Lower lobe of right lung (tissue), 2 donors: Measurements from ENCODE around the gene MRPL45. TPM values are rescaled to one million over a fixed set of nuclear protein-coding genes. Genes with fewer than 3 reads are reported as not detected.

Source experiments
- ATAC-seq, 2 donors: fragments of 200-7000 bp; cut with Tn5 transposase; one replicate each; pipeline ENCODE4 v1.9.1; 2020 to 2022; ENCODE audit warnings: mild to moderate bottlenecking in 2 of 2, moderate library complexity in 2 of 2
- DNase-seq: peaks from one replicate; pipeline ENCODE4 v3.0.0-alpha.2; 2020
- H3K27ac ChIP-seq: fragments of 200-600 bp; one replicate; pipeline ENCODE4 v1.8.0; 2022
- H3K27me3 ChIP-seq: fragments of 200-600 bp; one replicate; pipeline ENCODE4 v1.8.0; 2022; ENCODE audit warnings: low read depth
- H3K36me3 ChIP-seq: fragments of 200-600 bp; one replicate; pipeline ENCODE4 v1.8.0; 2022; ENCODE audit warnings: mild to moderate bottlenecking
- H3K4me1 ChIP-seq: fragments of 200-600 bp; one replicate; pipeline ENCODE4 v1.8.0; 2022
- H3K4me3 ChIP-seq: fragments of 200-600 bp; one replicate; pipeline ENCODE4 v1.8.0; 2022; ENCODE audit warnings: mild to moderate bottlenecking
- H3K9me3 ChIP-seq: fragments of 200-600 bp; one replicate; pipeline ENCODE4 v1.8.0; 2022
- intact Hi-C: fragments of 100-400 bp; cut with DNase I; formaldehyde crosslinking; loops from one replicate; pipeline ENCODE4 v1.11.0; 2022
- total RNA-seq: library from RNA; stranded (reverse); fragmentation: NEBNext Ultra II Directional; extraction: Animal tissue kit (Norgen Biotek cat#: 25700); gene quantifications from one replicate; pipeline ENCODE4 v1.2.1, GENCODE V29; 2021
- TF ChIP-seq, protein P1 (sequence below): fragments of 200-600 bp; IDR thresholded peaks from one replicate; pipeline ENCODE4 v1.8.0; 2022; ENCODE audit warnings: antibody characterized with exemption, mild to moderate bottlenecking
- donor health status: DM: no; HTN: yes; CAD: no; lungs with severe emphysema.

Gene MRPL45
- total RNA-seq, 1 donor from 2014 or later: 26.7 TPM

GRCh38 chr17:38326996-38327792 lies 30.2 kb downstream of the MRPL45 start:
- Histone ChIP-seq H3K9me3 (no peaks in the 10 kb centered on the region), H3K4me3 (no peak overlapping the region), H3K4me1 (peaks cover 14% of the 10 kb centered on the region), H3K36me3 (peaks cover 18% of the 10 kb centered on the region), H3K27ac (no peak overlapping the region), H3K27me3 (no peaks in the 10 kb centered on the region)
- ATAC-seq (peak; percentile 25 to 53), DNase-seq (no peak)
- intact Hi-C loops: no loop called here
- TF ChIP-seq, protein P1, sequence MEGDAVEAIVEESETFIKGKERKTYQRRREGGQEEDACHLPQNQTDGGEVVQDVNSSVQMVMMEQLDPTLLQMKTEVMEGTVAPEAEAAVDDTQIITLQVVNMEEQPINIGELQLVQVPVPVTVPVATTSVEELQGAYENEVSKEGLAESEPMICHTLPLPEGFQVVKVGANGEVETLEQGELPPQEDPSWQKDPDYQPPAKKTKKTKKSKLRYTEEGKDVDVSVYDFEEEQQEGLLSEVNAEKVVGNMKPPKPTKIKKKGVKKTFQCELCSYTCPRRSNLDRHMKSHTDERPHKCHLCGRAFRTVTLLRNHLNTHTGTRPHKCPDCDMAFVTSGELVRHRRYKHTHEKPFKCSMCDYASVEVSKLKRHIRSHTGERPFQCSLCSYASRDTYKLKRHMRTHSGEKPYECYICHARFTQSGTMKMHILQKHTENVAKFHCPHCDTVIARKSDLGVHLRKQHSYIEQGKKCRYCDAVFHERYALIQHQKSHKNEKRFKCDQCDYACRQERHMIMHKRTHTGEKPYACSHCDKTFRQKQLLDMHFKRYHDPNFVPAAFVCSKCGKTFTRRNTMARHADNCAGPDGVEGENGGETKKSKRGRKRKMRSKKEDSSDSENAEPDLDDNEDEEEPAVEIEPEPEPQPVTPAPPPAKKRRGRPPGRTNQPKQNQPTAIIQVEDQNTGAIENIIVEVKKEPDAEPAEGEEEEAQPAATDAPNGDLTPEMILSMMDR: no peak

DNA sequence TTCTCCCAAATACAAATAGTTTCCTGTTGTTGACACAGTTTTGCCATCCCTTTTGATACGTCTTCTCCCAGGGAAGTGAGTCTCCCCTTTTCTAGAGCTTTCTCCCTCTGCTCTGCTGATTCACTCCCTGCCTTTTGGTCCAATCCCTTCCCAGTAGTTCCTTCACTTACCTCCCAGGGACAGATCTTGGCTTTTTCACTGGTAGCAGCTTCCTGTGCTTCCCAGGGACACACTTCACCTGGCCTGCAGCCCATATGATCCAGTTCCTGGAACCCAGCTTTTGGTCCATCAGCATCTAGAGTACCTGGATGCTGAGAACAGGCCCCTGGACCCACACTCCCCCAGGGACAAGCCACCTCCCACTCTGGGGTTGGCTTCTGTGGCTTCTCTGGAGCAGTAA lies 31.0 kb downstream of the MRPL45 start:
- ATAC-seq: no peak
- intact Hi-C loops: no loop called here
- Histone ChIP-seq H3K36me3 (peaks cover 11% of the 10 kb centered on the region), H3K4me3 (no peak overlapping the region), H3K9me3 (no peaks in the 10 kb centered on the region), H3K4me1 (peaks cover 14% of the 10 kb centered on the region), H3K27me3 (no peaks in the 10 kb centered on the region), H3K27ac (no peak overlapping the region)
- DNase-seq: no peak
- TF ChIP-seq, protein P1: no peak

GRCh38 chr17:38328620-38329019 lies 31.7 kb downstream of the MRPL45 start:
- H3K4me3 ChIP-seq: no peak overlapping the region
- DNase-seq (no peak), ATAC-seq (no peak)
- H3K9me3 ChIP-seq: no peaks in the 10 kb centered on the region
- intact Hi-C loops: no loop called here
- peaks cover 4% of the 10 kb centered on the region for H3K36me3 ChIP-seq
- H3K27me3 ChIP-seq: peaks cover 6% of the 10 kb centered on the region
- peaks cover 14% of the 10 kb centered on the region for H3K4me1 ChIP-seq
- TF ChIP-seq, protein P1: no peak
- H3K27ac ChIP-seq: no peak overlapping the region

GRCh38 chr17:38329284-38329683 lies 32.3 kb downstream of the MRPL45 start:
- no peaks in the 10 kb centered on the region for H3K36me3 ChIP-seq
- peaks cover 10% of the 10 kb centered on the region for H3K27me3 ChIP-seq
- ATAC-seq (no peak), DNase-seq (no peak)
- no peak overlapping the region for H3K4me3 ChIP-seq
- TF ChIP-seq, protein P1: no peak
- peaks cover 9% of the 10 kb centered on the region for H3K4me1 ChIP-seq
- intact Hi-C loops: no loop called here
- no peaks in the 10 kb centered on the region for H3K9me3 ChIP-seq
- no peak overlapping the region for H3K27ac ChIP-seq

GRCh38 chr17:38329808-38330730 lies 33.1 kb downstream of the MRPL45 start:
- Histone ChIP-seq H3K36me3 (no peaks in the 10 kb centered on the region), H3K27me3 (peaks cover 10% of the 10 kb centered on the region), H3K4me3 (no peak overlapping the region), H3K4me1 (peaks cover 8% of the 10 kb centered on the region), H3K9me3 (no peaks in the 10 kb centered on the region), H3K27ac (no peak overlapping the region)
- intact Hi-C loops: no loop called here
- DNase-seq (no peak), ATAC-seq (no peak)
- TF ChIP-seq, protein P1: no peak
